NCI-H1048 (cell line): ENCODE measurements around the gene DPH3.
A peak's percentile ranks its signal among the peaks of the same experiment; 100 is the strongest.
"Not testable (repeated sequence)": the region's sequence is repeated elsewhere in the genome, so short reads cannot be mapped to it uniquely, and the experiment has no call there.

Experiments used
- DNase-seq: peaks from one replicate; lab custom pipeline; 2025; lab: John Stamatoyannopoulos, UW

DPH3 gene

DNA sequence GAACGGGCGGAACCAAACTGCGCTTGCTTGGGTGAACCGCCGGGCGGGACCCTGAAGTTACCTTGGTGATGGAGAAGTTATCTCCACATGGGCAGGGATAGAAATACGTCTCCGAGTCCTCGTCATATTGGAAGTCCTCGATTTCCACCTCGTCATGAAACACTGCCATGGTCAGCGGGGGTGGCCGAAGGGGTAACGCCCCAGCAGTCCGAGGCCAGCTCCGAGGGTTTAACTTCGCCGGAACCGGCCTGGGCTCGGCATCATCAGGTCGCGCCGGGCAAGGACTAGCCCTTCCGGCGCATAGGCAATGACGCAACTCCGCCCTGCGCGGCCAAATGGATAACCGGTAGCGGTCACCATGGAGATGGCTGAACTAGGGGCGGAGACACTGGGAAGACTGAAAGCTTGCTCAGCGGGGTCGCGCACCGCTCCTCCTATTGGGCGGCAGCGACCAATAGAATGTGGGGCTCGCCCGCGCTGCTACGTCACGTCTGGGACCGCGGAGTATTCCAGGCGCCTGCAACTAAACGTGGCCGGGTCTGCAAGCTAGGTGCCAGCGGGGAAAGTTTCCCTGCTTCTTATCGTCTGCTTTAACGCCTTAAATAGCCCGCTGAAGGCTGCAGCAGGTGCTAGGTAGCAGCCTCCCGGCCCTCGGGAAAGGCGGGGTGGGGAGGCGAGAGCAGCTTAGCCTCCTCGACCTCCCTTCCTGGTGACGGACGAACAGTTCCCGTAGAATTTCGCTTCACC lies at the start of gene DPH3, which contains the start of gene OXNAD1:
DPH3 (minus strand) TSS at position 236 of the 747 bp plus-strand sequence; CDS start at position 169, 67 bp downstream.
OXNAD1 (plus strand) TSS at position 505 of the 747 bp plus-strand sequence. CDS start 5,741 bp downstream, outside the sequence.
- DNase-seq, result peak; percentile 97

DNA sequence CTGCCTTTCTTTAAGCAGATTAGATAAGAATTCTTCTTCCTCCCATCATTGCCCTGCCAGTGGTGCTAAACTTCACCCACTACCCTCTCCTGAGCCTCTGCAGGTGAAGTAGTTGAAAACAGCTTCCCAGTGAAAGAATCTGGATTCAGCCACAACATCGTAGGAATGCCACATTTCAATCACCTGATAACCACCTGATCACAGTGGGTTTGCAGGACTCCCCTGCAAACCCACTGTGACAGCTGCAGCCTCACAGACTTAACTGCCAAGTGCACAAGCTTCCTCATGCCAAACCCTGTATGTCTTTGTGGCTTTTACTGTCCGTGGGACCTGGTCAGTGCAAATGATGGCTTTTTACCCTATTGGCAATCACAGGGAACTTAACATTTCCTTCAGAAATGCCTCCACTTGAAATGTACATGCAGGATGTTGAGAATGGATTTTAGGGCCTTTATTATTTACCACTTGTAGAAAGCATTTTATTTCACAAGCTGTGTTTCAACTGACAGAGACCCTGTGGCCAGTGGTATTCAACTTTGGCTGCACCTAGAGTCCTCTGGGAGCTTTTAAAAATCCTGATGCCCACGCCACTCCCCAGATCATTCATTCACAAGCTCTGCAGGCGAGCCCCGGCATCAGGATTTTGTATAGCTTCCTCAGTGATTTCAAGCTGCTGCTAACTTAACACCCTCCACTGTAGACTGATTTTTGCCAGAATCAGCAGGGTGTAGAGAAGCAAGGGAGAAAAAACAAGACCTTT lies 49.3 kb upstream of the DPH3 start:
- no peak for DNase-seq

DNA sequence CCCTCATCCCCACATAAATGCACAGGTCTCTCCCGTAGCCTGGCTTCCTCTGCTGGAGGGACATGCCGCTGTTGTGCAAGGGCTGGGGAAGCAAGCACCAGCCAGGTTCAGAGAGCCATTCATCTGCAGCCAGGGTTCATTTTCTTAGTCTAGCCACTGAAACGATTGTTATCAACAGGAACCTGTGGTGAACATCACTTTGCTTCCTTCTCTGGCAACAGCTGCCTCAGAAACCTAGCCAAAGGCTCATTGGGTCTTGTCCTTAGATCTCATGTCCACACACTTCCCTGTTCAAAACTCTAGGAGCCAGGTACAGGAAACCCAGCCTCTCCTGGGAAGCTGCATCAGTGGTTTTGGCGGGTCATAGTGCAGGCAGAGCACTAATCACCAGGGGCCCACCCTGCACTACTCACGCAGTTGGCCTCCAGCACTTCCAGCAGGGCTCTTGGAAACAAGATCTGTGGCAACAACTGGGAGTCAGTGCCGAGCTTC lies 47.3 kb upstream of the DPH3 start:
- DNase-seq, result no peak

DNA sequence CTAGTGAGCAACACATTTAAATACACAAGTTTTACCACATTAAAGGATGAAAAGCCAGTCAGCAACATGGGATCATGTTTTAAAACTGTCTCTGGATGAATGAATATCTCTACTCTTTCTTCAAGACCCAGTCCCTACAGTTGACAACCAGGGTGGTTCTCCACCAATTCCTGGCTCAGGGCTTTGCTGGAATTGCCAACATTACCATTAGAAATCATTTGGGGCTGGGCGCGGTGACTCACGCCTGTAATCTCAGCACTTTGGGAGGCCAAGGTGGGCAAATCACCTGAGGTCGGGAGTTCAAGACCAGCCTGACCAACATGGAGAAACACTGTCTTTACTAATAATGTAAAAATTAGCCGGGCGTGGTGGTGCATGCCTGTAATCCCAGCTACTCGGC lies 45.7 kb upstream of the DPH3 start:
- not testable (repeated sequence) for DNase-seq

DNA sequence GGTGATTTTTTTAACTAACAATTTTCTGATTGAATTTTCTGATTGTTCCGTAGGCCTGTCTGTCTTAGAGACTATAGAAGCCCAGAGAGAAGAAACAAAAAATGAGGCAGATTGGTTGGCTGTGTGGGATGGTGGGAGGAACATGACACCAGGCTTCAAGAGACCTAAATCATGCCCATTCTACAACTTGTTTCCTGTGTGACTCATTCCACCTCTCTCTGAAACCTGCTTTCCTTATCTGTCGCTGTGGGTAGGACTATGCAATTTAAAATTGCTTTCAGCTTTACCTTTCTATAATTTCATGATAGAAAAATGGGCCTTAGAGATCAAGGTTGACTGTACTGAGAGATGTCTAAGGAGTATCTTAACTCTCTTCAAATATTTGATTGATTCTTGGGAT lies 44.8 kb upstream of the DPH3 start:
- no peak for DNase-seq

DNA sequence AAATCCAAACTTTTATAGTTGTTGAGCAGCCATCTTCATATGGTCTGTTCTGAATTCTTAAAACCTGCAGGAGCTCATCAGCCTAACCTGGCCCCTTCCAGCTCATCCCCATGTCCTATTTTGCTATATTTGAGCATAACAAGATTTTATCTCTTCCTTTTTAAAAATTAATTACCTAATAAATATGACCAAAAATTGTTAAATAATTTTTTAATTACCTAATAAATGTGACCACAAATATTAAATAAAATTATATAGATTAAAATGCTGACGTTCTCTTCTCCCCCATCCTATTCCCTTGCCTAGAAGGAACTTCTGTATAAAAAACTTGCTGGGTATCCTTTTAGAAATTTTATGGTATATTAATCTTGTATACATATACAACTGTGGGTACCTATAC lies 44.0 kb upstream of the DPH3 start:
- DNase-seq, result no peak

DNA sequence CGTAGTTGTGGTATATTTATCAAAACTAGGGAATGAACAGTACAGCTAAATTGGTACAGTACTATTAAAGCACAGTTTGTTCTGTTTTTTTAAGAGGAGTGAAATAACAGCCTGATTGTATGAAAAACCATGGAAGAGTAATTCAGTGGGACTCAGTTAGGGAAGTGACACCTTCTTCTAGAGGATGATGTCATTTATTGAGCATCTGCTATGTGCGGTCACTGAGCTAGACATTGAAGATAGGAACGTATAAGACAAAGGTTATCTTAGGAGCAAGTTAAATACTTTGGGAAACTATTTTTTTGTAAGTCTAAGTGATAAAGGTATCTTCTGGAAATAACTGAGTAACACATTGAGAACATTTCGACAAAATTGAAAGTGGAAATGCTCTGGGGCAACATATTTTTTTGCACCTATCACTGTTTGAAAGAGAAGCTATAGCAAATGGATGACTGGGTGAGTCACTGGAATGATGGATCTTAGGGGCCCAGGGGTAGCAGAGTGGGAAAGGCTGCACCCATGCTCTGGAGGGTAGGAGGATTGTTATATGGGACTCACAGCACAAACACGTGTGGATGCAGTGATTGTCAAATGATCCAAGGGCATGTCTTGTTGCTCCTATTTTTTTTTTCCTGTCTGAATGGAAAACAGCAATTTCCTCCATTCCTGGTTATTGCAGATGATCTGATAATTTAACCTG lies 43.2 kb upstream of the DPH3 start:
- no peak for DNase-seq

DNA sequence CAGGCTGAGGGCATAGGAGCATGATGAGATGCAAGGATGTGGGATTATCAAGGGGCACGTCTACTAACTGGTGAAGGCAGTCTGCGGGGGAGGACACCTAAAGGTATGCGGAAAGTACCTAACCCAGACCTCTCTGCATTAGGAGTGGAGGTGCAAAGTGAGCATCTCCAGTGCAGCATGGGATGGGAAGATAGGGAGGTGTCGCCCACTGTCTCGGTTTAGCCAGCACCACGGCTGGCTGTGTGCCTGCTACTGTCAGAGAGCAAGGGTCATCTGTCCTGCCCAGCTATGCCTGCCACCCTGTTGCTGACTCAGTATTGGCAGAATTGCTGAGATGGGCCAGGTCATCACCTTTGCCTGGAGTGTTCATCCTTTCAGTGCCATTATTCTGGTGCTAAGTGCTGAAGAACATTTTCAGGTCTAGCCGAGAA lies 40.4 kb upstream of the DPH3 start:
- no peak for DNase-seq

DNA sequence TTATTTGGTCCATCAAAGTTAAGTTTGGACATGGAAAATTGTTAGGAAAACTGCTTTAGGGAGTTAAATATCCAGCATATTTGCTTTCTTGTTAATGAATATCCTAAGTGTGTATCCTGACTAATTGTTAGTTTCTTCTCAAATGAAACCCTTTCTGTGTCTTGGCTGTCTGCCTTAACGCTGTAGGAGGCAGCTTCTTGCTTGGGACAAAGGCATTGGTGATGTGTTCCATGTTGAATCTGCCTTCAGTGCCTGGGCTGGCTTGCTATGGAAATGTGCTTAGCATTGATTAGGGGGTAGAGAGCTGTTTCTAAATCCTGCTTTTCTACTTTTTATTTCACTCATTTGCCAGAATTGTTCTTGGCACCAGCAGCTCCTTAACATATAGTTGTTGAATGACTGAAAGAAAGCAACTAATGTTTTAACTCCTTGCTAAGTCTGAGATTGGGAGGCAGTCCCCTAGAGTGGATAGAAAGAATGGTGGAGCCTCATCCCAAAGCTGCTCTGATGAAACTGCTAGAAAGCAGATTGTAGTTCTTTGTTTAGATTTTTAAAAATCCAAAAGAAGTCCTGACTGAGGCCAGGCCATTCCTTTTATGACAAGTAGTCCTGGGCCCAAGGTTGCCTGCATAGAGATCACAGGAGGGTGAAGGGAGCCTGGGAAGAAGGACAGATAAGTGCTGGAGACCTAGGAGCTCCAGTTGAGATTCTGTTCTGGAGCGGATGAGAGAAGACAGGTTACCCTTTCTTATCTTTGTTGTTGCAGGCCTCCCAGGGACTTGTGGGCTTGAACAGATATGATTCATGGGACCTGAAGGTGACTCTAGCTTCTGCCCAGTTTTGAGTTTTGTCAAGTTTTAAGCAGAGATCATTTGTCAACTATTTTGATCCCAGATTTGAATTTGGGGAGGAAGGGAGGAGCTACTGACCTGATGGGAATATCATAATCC lies 39.6 kb upstream of the DPH3 start:
- no peak for DNase-seq

DNA sequence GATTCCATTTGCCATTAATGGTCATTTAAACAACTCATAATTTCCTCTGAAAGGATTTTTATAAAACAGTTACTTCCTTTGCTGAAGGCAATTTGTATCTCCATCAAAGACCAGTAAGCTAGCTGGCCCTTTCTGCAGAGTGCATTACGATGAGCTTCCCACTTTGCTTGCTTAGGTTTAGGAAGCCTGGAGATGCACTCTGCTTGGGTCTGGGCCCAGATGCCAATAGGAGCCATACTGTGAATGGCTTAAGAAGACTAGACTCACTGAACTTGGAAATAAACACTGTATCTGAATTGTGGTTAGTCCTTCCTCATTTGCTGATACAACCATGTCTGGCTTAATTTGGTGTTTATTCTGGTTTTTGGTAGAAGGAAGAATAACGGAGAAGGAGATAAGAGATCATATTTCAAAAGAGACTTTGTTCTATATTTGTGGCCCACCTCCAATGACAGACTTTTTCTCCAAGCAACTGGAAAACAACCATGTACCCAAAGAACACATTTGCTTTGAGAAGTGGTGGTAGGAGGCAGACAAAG lies 38.4 kb upstream of the DPH3 start:
- DNase-seq, result no peak

DNA sequence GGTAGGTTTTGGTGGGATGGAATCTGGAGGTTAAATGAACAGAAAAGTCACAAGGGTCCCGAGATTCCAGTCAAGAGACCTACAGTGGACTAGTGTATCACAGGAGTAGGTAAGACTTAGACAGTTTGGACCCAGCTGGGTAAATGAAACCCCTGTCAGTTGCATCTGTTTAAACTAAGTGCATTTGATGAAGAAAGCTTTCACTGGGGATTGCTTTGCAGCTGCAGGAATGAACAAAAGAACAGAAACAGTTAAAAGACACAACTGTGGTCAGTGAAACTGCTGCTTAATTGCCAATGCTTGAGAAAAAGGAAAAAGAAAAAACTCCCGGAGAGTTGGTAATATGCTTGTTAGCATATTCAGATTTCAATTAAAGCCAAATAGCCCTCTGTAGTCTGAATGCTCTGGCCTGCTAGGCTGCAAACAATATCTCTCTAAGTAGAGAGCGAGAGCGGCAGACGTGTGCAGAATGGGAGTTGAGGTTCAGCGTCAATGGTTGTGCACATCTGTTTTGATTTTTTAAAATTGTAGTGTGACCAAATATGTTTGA lies 37.4 kb upstream of the DPH3 start:
- no peak for DNase-seq

DNA sequence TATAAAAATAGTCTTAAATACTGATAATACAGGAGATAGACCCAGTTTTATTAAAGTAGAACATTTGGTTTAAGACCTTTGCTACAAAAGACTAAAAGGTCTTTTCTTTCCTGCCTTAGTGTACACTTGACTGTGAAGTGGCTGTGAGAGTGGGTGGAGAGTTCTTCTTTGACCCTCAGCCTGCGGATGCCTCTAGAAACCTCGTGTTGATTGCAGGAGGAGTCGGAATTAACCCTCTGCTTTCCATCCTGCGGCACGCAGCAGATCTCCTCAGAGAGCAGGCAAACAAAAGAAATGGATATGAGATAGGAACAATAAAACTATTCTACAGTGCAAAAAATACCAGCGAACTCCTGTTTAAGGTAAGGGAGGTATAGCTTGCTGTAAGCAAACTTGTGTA lies 36.8 kb upstream of the DPH3 start:
- no peak for DNase-seq

DNA sequence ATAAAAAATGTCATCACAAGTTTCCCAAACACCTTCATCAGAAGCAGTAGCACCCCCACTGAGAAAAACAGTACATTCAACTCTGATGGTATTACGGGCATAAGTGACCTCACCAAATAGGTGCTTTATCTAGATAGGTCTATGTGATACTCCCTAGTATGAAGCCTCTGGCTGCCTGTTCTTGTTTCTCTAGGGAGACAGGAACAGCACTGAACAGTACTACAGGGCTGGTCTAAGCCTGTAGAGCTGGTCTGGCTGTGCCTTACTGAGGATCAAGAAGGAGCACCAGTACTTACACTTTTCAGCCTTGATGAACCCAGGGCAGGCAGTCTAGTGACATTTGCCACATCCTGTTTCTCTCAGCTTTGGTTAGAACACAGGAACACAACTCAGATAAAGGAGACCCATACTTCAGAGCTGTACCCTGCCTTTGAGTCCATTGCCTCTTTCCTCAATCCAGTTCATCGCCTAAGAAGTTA lies 36.2 kb upstream of the DPH3 start:
- DNase-seq, result no peak

DNA sequence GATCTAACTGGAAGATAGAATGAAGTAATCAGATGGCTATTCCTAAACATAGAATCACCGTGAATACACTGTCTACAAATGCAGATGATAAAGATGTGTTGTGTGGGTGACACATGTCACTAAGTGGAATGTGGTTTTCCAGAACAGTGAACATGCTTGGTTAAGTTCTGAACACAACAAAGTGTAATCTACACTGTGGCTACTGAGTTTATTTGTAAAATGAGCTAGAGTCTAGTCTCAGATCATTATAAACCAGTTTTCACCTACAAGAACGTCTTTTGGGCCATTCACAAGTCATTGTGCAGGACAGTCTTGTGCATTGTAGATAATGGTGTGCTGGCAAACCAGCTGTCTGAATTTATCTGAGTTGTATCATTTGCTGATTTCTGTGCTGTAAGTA lies 35.6 kb upstream of the DPH3 start:
- no peak for DNase-seq

DNA sequence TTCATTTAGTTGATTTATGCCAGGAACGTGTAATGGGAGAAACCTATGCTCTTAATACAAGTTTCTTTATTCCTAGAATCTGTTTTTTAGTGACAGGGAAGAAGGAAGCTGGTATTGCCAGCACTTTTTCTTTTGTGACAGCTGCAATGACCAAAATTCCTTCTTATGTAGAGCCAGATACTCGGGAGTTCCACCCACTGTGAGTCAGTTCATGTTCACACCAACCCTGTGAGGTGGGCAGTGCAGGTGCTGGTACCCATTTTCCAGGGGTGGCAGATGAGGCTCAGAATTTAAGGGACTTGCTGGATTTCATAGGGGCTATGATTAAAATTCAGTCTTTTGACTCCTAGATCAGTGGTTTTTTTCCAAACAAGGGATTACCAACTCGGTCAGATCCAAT lies 35.0 kb upstream of the DPH3 start:
- no peak for DNase-seq

DNA sequence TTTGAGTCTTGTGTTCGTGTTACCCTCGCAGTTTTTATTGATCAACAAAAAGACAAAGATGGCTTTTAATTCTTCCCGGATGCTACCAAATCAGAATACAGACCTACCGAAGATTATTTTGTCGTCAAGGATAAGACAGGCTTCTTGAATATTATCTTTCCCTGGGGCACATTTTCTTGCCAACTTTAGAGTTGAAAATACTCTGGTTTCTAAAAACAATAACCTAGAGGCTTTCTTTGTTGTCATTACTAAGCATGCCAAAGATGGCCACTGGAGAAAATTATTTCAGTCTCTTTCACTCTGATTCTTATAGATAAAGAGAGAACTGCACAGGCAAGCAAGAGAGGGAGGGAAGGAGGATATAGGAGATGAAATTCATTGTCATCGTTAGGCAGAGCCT lies 34.1 kb upstream of the DPH3 start:
- no peak for DNase-seq

DNA sequence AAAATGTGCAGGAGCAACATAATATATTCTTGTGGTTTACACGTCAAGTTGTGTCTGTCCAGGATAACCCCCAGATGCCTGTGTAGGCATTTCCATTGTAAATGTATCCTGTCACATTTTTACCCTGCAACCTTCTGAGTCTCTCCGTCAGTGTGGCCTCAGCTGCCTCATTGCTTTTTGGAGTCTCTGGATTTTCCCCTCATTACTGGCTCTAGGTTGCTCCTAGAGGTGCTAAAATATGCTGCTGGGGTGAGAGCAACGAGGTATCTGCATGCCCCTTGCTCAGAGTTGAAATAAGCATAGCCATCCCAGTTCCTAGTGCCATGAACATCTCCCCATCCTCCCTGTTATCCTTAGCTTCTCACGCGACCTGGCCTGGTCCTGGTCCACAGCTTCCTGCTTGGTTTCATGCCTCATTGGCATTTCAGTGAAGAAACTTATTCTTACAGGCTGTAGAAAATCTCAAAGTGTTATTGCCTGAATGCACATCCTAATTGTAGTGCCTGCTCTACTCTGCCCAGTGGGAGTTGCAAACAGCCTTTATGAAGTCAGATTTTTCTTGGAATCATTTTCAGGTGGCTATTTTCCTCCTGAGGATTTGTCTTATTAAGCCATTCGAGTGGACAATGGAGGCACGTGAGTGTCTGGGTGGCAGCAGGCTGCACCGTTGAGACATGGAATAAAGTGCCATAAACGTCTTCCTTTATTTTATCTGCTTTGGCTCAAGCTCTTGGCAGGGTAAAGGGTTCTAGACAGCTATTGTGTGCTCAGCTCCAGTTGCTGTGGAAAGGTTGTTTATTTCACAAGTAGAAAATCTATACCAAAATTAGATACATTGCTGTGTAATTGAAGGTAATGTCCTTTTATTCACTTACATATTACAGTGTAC lies 33.5 kb upstream of the DPH3 start:
- DNase-seq, result no peak

DNA sequence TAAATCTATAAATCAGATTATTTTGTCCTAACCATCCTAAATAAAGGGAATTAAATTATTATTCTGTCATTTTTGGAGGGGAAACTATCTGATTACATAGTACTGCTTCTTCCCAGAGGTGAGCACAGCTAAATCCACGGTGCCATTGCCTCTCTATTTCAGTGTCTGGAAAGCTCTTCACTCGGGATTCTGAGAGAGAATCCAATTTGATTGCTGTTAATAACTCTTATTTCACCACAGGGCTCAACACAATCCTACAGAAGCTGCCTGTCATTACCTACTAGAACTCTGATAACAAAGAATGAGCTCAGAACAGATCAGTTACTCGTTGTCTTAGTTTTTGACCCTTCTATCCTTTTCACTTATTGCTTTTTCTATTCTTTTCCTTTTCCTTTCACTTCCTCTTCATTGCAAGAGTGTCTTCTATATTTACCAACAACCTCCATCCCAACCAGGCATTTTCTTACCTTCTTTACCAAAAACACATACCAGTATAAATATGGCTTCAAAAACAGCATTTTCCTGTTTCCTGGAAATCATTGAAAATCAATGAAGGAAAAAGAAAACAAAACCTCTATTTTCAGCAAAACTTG lies 30.7 kb upstream of the DPH3 start:
- DNase-seq, result no peak

DNA sequence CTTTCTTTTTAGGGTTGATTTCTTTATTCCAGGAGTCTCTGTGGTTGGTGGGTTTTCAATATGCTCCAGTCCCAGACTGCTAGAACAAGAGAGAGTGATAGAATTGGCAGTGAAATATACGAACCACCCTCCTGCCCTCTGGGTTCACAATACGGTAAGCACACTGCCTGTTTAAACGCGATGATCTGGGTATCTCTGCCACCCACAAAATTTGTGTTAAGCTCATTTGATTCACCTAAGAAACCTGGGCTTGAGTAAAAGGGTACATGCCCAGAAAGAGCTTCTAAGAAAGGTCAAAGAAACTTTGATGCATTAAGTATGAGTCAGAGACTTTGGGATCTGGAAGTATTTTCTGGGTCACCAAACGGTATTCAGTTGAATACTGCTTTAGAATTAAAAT lies 30.1 kb upstream of the DPH3 start:
- no peak for DNase-seq
